ENCODE measurements around the gene TAS2R3.
A peak's percentile ranks its signal among the peaks of the same experiment; 100 is the strongest.

Gene TAS2R3

DNA sequence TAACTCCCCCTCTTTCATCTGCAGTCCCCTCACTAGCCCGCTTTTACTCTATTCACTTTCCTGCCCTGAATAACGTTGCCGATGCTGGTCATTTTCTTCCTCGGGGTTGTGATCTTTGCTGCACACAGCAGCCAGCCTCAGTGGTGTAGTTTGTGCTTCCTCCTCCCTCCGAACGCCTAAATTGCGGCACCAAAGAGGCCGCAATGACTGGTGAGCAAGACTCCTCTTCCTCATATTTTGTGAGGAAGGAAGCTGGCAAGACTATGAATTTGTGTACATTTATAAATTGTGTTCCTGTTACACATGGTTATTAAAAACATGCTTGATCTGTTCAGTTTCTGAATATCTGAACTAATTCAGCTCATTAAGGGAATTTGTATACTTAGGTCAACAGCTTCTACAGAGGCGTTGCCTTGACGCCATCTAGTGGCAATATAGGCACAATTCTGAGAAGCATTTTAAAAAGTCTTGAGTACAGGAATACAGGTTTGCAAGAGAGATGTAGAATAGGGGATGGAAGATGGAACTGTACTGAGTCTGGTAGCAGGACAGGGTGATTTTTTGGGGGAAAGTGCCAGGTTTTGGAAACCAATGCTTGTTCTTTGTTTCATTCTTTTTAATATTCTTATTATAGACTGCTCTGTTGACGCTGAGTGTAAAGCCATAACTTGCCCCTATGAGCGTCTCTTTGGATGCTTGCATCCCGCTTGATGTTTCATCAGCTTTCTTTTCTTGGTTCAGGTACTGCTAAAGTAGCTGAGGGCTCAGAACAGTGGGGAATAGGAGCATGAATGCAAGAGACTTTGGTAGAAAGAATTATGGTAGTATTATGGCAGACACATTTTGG is 22.0 kb downstream of the TAS2R3 start:
- ChIA-PET POLR2A (ENCODE audit: low non-redundant PET) (no interaction called here), CTCF (interaction anchor here (0.6 to 1.3 kb wide), 6 partner anchors 9 to 641 kb away, joined by 3 to 4 read pairs (median 4); no protein-coding TSS in a partner anchor)
- TF ChIP-seq, protein P1, sequence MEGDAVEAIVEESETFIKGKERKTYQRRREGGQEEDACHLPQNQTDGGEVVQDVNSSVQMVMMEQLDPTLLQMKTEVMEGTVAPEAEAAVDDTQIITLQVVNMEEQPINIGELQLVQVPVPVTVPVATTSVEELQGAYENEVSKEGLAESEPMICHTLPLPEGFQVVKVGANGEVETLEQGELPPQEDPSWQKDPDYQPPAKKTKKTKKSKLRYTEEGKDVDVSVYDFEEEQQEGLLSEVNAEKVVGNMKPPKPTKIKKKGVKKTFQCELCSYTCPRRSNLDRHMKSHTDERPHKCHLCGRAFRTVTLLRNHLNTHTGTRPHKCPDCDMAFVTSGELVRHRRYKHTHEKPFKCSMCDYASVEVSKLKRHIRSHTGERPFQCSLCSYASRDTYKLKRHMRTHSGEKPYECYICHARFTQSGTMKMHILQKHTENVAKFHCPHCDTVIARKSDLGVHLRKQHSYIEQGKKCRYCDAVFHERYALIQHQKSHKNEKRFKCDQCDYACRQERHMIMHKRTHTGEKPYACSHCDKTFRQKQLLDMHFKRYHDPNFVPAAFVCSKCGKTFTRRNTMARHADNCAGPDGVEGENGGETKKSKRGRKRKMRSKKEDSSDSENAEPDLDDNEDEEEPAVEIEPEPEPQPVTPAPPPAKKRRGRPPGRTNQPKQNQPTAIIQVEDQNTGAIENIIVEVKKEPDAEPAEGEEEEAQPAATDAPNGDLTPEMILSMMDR (conservative IDR thresholded peaks at IDR 0.05; ENCODE audit: low read depth), result peak; percentile 94
- no peak overlapping the region for H3K27ac ChIP-seq
- DNase-seq (ENCODE audit: low spot score), result peak; percentile 20

DNA sequence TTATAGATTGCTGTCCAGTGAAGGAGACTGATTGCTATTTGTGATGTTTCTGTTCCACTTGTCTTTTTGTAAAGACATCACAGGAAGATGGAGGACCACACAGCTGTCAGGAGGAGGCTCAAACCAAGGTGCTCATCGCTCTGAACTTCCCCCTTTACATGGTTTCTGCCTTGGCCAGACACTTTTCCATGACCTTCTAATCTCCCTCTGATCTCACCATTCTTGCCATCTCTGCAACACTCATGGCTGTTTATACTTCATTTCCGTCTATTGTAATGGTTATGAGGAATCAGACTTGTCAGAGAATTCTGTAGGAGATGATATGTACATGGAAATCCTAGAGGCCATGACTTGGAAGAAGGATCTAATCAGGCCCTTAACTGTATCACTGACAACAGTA is 24.4 kb downstream of the TAS2R3 start:
- TF ChIP-seq, protein P1 (conservative IDR thresholded peaks at IDR 0.05; ENCODE audit: low read depth), result no peak
- ChIA-PET CTCF (interaction anchor here (0.6 kb wide), 1 partner anchor 54 kb away, joined by 7 read pairs; no protein-coding TSS in a partner anchor), POLR2A (ENCODE audit: low non-redundant PET) (no interaction called here)
- no peak for DNase-seq (ENCODE audit: low spot score)
- no peak overlapping the region for H3K27ac ChIP-seq

DNA sequence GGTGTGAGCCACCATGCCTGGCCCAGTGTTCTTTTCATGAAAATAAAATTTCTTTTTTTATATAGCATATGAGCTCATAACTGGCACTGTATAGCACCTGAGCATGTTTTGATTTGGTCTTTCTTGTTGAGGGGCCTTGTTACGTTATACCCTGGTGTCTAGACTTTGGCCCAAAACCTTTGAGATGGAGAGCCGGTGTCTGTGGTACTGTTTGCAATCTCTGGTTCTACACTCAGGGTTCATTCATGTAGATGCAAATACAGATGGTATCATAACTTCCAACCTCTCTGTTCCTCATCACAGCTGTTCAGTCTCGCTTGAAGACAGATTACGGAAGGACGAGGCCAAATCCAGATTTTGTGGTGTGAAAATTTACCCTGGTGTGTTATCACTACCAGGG is 26.0 kb downstream of the TAS2R3 start, which contains the start of gene TAS2R5:
Gene TAS2R5 (plus strand): TSS at position 301 of the 400 bp plus-strand sequence. CDS start 145 bp downstream, outside the sequence.
- DNase-seq (ENCODE audit: low spot score), result no peak
- POLR2A ChIA-PET (ENCODE audit: low non-redundant PET), result no interaction called here
- TF ChIP-seq, protein P1 (conservative IDR thresholded peaks at IDR 0.05; ENCODE audit: low read depth), result no peak
- no peak within 1 kb of the TSS for H3K27ac ChIP-seq
- CTCF ChIA-PET, result no interaction called here

DNA sequence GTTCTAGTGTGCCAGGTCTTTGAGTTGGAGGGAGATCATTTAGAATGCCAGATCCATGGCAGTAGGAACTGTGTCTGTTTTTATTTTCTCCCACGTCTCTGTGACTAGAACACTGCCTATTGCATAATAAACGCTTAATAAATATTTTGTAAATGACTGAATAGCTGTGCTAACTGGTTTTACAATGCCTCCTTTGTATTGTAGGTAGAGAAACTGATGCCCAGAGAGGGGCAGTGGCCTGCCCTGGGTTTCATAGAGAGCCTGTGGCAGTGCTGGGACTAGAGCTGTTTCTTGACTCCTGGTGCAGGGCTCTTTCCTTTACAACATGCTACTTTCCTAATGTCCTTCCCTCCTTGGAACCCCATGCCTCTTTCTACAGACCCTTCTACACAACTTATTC is 28.6 kb downstream of the TAS2R3 start:
- POLR2A ChIA-PET (ENCODE audit: low non-redundant PET), result no interaction called here
- TF ChIP-seq, protein P1 (conservative IDR thresholded peaks at IDR 0.05; ENCODE audit: low read depth), result no peak
- H3K27ac ChIP-seq, result no peak overlapping the region
- CTCF ChIA-PET, result no interaction called here
- DNase-seq (ENCODE audit: low spot score), result no peak
